NCI-H2029 (cell line): ENCODE data around the gene S100A11.
A peak's percentile ranks its signal among the peaks of the same experiment; 100 is the strongest.
"Not testable (repeated sequence)": the region's sequence is repeated elsewhere in the genome, so short reads cannot be mapped to it uniquely, and the experiment has no call there.

Experiments
- DNase-seq: peaks from one replicate; lab custom pipeline; 2025; lab: John Stamatoyannopoulos, UW

S100A11 gene

DNA sequence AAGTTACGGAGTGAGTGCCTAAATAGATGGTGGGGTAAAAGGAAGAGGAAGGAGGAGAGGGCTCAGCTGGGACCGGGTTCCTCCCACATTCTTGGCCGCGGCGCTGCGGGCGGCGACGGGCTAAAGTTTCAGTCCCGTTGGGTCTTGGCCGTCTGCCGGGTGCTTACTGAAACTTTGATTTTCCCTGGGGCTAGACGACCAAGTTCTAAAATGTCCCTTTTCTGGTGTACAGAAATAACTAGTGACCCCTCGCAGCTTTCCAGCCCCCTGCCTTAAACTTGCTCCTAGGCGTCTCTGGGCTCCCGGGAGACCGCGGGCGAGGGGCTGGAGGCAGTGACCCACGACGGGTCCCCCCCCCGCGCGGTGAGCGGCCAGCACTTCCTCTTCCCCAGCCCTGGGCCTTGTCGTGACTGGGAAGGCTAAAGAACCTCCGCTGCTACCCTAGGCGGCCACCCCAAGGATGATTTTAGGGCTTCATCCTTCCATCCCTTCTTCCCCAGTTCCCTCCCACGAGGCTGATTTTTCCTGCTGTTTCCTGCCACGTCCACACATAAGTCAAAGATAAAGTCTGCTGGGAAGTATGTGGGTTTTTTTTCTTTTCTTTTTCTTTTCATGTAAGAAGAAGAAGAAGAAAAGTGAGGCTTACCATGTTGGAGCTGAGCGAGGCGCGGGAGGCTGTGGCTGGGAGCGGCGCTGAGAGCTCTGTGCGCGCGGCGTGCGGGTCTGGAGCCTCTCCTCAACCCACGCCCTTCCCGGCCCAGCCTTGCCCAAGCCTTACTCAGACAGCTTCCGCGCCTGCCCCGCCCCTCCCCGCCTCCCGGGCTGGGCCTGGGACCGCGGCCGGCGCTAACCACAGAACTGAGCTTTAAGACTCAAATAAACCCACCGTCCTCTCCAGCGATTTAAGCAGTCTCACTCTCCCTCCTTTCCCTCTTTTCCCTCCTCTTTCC lies at the start of gene S100A11:
TSS of gene S100A11 (minus strand) at position 738 of the 950 bp plus-strand sequence. CDS start at position 649, 89 bp downstream.
- DNase-seq = peak; percentile 5

DNA sequence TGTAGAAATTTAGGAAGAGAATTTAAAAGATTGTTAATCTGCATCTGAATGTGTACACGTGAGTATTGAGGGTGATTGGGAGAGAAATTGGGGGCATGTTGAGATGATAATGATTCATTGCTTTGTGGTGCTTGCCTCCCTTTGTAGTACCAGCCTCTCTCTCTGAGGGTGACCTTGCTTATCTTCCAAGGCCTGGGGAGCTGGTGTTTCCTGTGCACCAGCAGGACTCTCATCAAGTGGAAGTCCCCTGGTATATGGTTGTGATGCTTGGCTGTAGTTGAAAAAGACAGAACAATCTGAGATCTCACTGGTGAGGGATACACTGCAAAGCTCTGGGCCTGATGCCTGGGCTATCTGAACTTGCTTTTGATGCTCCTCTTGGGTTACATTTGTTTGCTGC lies 48.0 kb upstream of the S100A11 start:
- DNase-seq = no peak

DNA sequence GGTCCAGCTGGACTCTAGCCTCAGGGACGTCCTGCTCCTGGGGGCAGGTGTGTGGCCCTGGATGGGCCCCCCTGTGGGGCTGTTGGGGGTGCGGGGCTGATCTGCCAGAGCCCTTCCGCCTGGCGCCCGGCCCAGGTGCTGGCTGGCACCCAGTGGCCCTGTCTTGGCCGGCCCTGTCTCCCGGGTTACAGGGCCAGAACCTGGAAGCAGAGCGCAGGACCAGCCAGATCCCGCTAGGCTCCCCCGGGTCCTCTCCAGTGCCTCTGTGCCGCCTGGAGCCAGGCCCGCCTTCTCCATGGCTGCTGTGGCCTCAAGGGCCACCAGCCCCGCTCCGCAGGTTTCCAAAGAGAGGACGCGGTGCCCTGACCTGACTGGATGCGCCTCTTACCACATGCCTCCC lies 44.2 kb upstream of the S100A11 start:
- DNase-seq = not testable (repeated sequence)

DNA sequence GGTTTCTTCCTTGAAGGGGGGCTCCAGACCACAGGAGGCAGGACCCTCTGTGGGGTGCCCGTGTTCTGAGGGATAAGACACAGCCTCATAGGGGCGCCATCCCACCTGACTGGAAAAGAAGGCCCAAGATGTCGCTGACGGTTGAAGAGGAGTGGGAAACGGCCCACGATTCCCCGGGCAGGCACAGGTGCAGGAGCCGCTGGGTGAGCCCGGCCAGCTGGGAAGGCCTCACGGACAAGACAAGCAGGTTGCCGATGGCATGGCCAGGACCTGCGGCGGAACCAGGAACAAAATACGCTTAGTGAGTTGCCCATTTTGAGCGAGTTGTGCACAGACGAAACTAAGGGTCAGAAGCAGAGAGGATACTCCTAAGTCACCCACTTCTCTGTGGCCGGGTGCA lies 43.7 kb upstream of the S100A11 start:
- DNase-seq = not testable (repeated sequence)

DNA sequence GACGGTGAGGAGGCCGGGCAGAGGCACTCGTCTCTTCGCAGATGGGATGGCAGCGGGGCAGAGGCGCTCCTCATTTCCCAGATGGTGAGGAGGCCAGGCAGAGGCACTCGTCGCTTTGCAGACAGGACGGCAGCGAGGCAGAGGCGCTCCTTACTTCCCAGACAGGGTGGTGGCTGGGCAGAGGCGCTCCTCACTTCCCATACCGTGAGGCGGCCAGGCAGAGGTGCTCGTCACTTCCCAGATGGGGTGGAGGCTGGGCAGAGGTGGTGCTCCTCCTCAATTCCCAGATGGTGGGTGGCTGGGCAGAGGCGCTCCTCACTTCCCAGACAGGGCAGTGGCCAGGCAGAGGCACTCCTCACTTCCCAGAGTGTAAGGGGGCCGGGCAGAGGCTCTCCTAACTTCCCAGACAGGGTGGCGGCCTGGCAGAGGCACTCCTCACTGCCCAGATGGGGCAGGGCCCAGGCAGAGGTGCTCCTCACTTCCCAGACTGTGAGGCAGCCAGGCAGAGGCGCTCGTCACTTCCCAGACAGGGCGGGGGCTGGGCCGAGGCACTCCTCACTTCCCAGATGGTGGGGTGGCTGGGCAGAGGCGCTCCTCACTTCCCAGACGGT lies 42.1 kb upstream of the S100A11 start:
- DNase-seq = no peak

DNA sequence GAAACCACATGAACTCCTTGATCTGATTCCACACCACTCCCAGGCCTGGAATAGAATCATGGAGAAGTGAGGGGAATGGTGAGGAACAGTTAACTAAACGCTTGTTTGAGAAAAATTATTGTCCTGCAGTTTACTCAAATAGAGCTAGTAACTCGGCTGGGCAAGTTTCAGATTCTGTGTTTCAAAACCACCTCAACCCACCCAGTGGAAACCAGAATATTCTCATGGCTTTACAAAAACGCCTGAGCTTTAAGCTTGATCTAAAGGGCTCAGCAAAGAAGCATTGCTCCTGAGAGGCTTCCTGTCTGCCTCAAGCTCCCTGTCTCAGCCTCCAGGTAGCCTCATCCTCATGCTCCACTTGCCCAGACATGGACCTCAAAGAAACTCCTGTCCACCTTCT lies 35.5 kb upstream of the S100A11 start:
- no peak for DNase-seq

DNA sequence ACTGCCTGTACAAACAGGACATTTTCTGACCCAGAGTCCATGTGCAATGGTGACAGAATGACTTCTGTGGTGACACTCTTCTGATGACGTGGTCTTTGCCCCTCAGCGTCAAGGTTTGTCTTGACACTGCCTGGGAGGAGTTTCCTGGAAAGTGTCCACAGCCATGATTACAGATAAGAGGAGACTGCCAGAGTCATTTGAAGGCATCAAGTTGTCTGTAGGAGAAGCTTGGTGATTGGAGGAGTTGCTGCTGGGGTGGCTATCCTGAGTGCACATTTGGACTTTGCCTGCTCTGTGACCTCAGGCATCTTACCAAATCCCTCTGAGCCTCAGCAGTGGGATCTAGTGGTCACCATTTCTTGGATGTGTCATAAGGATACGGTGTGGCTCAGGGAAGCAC lies 34.3 kb upstream of the S100A11 start:
- no peak for DNase-seq

DNA sequence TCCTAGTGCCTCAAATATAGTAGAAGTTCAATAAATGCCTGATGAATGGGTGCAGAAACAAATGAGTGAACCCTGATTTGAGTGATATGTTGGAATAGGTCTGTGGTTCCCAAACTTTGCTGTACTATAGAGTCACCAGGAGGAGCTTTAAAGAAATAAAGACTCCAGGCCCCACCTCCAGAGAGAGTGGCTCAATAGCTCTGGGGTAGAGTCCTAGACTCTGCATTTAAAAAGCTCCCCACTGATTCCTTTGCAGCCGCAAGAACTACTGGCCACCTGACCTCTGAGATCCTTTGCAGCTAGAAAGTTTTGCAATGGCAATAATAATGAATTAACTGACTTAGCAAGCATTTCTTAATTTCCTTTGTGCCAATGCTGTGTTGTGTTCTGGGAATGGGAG lies 31.1 kb upstream of the S100A11 start:
- no peak for DNase-seq

DNA sequence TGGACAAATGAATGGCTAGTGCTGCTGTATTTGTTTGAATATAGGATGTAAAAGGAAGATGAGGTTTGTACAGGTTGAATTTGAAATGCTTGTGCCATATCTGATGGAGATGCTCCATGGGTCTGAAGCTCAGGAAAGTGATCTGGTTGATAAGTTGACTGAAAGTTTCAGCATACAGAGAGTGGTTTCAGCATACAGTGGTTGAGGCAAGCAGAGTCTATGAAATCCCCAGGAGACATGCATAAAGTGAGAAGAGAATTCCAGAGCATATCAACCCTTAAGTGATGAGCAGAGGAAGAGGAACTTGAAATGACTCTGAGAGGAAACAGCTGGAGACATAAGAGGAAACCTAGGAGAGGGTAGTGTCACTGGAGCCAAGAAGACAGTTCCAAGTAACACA lies 30.3 kb upstream of the S100A11 start:
- no peak for DNase-seq

DNA sequence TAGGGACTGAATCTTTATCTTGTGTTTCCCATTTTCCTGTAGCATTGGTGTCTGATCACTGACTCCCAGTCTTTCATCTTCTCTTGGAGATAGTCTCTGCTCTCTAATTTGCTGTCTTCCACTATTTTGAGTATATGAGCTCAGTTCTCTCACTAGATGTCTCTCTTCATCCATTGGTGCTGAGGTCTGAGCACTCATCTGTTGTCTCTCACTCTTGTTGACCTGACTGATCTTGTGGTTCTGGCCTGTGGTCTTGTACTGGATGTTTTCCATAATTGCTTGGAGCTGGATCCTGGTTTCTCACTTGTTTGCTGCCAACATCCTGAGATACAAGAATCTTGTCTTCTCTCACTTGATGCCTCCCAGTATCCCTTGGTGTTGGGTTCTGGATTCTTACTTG lies 25.1 kb upstream of the S100A11 start:
- DNase-seq = no peak

DNA sequence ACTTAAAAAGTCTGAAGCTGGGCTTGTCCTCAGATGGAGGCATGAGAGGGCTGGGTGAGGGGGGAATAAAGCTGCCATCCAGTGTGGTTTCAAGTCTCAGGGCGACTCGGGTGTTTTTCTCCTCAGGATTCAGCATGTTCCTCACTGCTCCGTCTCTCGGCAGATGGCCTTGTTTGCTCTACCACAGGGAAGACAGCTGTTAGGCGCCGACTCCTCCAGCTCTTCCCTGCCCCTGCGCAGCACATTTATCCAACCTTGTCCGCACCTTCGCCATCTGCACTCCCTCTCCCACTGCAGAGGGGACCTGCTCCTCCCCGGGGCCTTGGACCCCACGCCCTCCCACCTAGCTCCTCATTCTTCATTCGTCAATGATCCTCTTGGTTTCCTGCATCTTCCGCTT lies 16.6 kb upstream of the S100A11 start:
- DNase-seq = no peak

DNA sequence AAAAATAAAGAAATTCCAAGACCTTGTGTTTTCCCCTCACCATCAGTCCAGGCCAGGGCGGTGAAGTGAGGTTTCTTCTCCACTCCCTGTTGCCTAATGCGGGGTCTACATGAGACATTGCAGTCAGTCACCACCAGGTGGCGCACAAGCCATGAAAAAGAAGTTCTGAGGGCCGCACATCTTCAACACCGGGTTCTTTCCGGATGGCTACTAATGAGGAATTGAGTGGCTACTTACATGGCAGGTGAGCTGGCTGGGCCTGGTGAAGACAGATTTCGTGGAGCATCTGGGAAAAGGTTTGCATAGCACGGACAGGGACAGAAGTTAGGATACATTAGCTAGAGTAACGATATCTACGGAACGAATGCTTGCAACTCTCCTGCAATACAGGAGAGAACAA lies 15.8 kb upstream of the S100A11 start:
- DNase-seq = peak; percentile 68

DNA sequence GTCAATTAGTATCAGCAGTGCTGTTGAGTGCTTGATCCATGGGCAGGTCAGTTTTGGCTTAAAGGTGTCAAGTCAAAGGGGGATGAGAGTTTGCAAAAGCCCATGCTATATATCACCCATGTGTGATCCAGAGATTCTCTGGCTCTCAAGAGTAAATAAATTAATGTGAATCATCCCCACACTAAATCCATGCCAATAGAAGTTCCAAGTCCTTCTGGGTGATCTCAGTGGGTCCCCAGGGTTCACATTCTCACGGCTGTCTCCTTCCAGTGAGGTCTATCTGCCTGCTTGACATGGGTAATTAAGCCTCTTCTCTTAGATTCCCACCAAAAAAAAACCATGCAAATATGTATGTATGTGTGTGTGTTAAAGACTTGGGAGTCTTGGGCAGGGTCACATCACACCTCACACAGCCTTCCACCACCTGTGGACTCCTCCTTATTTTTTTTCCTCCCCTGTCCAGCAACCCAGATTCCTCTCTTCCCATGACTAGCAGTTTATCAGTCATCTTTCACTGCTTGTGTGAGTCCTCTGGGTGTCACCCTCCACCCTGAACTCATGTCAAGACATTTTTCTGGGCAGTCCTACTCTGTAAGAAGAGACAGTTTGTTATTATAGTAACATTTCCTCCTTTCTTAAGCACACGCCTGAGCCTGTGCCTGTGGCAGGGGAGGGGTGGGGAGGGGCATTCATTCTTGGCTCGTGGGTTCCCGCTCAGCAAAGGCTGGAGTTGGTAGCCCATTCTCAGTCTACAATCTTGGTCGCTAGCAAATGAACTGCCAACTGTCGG lies 14.3 kb upstream of the S100A11 start:
- no peak for DNase-seq

DNA sequence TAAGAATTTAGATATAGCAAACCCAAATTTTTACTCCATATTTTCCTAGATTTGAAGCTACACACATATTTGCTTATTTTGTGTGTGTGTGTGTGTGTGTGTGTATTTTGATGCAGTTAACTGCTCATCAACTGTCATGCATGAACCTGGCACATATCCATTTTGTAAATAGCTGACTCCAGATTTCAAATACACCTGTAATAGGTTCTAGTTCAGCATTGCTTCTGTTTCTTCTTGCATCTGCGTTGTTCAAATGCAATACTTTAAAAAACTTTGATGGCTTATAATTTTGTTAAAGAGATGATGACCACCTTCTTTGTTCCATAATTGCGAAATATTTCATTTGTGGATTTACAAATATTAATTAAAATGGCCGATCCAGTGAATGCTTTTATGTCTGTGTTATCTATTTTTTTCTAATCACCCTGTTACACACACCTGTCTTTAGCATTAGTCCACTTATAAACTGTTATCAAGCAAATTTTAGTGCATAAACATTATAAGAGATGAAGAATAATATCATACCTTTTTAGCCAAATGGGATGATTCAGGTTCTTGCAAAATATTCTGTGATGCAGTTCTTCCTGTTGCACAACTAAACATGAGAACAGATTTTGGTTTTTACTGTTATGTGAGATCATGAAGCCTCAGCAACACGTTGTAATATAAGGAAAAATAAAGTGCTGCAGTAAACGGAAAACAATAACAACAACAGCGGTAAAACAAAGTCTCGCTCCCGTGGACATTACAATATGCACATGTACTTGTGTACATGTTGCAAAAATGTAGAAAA lies 12.7 kb upstream of the S100A11 start:
- no peak for DNase-seq

DNA sequence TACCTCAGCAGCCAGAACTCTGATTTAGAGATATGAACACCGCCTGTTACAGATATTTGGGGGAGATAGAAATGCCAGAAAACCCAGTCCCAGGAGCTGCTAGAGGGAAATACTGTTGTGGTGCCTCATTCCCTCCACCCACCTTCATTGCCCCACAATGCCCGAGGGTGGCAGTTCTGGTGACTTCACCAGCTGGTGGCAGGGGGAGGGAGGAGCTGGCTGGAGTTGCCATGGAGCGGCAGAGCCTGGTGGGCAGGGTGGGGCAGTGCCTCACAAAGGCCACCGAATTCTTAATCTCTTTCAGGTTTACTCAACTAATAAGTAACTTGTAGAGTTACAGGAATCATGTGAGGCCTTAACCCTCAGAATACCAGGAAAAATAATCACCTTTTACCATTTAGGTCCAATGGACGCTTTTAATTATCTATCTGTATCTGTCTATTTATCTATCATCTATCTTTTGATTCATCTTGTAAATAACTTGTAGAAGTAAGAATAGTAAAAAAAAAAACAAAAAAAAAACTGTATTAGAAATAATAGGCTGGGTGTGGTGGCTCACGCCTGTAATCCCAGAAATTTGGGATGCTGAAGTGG lies 11.7 kb upstream of the S100A11 start:
- no peak for DNase-seq

DNA sequence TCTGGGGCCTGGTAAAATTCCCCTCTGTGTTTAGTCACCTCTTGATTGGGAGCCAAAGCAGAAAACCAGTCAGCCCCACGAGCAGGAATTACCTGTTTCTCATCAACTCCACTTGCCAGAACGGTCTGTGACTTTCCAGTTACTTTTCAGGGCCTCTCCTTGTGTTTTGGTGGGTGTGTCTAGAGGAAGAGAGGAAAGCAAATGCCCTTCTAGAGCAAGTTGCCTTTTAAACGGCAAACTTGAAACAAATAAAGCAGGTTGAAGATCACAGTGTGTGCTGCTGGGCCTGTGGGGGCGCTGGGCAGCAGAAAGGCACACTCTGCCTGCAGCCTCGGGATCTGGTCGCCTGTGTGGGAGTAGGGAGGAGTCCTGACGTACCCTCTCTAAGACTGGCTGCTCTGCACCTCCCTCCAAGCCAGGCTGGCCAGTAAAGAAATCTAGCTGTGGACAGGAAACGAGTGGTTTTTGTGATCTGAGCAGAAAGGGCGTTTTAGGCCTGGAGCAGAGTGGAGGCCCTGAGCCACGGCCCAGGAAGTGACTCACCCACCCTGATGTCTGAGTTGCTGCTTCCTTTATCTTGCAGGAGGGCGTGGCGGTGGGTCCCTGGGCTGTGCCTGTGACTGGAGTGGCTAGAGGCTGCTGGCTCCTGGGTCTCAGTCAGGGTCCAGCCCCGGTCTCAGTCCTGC lies 11.1 kb upstream of the S100A11 start:
- DNase-seq = peak; percentile 1

DNA sequence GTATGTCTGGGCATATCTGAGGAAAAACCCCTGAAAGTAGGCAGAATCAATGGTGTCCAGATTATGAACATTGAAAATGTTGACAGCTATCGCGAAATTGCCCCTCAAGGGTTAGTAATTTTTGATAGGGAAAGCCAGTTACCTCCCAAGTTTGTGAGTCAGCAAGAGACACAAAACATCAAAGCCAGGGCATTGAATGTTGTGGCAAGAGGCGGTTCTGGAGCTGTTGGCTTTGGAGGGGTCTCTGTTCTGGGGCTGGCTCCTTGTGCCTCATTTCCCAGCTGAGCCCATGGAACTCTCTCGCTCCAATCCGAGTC lies 10.6 kb upstream of the S100A11 start:
- no peak for DNase-seq

DNA sequence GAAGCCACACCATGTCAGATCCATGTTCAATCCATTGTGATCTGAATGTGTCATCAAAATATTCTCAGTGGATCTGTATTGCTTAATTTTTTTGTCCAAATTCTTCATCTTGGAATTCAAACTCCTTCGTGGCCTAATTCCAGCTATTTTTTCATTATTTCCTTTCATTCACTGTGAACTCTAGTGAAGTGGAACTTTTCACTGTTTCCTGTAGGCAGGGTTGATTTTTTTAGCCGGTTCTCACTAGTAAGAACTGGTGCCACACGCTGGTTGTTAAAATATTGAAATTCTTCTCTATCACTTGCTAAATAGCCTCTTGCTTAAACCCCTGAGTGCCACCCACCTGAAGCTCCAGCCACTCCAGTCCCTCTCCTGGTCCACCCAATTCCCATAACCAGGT lies 7.6 kb upstream of the S100A11 start:
- DNase-seq = no peak

DNA sequence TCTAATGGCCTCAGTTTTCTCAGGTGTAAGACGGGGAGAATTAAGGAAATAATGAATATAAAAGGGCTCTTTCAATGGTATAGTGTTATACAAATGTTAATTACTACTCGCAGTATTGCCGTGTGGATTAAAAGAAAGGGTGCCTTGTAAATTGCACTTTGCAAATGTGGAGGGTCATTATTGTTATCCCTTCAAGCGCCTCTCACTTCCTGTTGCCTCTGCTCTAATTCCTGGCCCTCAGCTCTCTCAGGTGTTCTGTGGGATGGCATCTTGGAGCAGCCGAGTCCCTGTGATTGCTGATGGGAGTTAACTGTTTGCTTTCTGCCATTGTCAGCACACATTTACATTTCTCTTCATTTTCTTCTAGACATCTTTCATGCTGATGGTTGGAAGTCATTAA lies 7.1 kb upstream of the S100A11 start:
- DNase-seq = no peak

DNA sequence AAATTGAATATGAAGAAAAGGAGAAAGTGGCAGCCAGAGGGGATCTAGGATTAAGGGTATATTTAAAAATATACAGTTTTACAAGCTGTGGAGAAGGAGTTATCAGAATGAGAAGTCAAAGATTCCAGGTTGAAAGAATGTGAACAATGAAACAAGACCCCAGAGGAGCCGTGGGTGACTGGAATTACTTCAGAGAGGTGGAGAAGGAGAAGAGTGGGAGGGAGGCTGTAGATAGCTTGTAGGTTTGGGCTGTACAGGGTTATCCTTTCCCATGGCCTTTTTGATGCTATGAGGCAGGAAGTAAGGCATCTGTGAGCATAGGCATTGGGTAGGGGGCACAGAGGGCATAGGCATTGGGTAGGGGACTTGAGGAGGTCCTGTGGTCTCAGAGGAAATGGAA lies 5.2 kb upstream of the S100A11 start:
- no peak for DNase-seq

DNA sequence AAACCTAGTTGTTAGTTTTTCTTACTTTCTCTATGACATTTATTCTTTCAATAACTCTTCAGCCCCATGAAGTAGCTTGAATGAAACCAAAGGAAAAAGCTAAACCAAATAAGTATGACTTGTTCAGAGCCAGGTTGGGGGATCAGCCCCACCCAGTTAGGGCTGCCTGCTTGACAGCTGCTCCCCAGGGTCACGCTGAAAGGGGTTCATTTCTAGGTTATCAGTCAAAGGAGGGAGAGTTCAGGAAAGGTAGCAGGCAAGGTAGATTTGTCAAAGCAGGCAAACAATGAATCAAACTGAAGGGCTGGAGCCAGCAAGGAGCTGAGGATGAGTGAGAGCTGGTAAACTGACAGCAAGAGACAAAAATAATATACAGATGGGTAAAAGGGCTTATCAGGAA lies 3.1 kb upstream of the S100A11 start:
- DNase-seq = no peak
